Thyroid gland (tissue), 4 donors: ENCODE measurements around the gene AMZ1.

Experiments
- POLR2A ChIP-seq, 2 donors: fragments of 450-650 bp; IDR thresholded peaks; one replicate each; pipeline ENCODE4 v1.6.1; 2017; ENCODE audit warnings: antibody characterized with exemption in 2 of 2, mild to moderate bottlenecking in 2 of 2, moderate library complexity in 1 of 2
- TF ChIP-seq, protein P1 (sequence below), 6 experiments: fragments of 200-600 bp in 3 of 6; fragments of 450-650 bp in 3 of 6; sonication (generic) in 3 of 6; IDR thresholded peaks; one replicate each; pipeline ENCODE4 v1.5.1; 2016 to 2019; ENCODE audit warnings: antibody characterized with exemption in 6 of 6, mild to moderate bottlenecking in 2 of 6, inconsistent platforms in 1 of 6, moderate library complexity in 1 of 6

- TF ChIP-seq, protein P1, sequence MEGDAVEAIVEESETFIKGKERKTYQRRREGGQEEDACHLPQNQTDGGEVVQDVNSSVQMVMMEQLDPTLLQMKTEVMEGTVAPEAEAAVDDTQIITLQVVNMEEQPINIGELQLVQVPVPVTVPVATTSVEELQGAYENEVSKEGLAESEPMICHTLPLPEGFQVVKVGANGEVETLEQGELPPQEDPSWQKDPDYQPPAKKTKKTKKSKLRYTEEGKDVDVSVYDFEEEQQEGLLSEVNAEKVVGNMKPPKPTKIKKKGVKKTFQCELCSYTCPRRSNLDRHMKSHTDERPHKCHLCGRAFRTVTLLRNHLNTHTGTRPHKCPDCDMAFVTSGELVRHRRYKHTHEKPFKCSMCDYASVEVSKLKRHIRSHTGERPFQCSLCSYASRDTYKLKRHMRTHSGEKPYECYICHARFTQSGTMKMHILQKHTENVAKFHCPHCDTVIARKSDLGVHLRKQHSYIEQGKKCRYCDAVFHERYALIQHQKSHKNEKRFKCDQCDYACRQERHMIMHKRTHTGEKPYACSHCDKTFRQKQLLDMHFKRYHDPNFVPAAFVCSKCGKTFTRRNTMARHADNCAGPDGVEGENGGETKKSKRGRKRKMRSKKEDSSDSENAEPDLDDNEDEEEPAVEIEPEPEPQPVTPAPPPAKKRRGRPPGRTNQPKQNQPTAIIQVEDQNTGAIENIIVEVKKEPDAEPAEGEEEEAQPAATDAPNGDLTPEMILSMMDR (IDR thresholded peaks at IDR 0.05) = no peak
- TF ChIP-seq POLR2A (IDR thresholded peaks at IDR 0.05) = no peak
Measured at GRCh38 chr7:2638224-2638991, 49.6 kb upstream of the AMZ1 start.
